ENCODE data around the gene NSD2.

Gene NSD2

DNA sequence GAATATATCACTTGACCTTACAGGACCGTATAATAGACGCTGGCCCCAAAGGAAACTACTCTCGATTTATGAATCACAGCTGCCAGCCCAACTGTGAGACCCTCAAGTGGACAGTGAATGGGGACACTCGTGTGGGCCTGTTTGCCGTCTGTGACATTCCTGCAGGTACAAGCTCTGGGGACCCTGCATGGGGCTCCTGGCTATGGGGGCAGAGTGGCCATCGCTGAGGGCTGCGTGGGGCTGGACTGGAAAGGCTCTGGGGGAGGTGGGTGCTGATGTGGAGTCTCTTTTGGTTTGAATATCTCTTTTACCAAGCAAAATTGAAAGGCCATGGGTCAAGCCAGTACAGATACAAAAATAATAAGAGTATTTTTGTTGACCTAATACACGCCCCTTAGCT is 103.6 kb downstream of the NSD2 start:
- no peak for DNase-seq

DNA sequence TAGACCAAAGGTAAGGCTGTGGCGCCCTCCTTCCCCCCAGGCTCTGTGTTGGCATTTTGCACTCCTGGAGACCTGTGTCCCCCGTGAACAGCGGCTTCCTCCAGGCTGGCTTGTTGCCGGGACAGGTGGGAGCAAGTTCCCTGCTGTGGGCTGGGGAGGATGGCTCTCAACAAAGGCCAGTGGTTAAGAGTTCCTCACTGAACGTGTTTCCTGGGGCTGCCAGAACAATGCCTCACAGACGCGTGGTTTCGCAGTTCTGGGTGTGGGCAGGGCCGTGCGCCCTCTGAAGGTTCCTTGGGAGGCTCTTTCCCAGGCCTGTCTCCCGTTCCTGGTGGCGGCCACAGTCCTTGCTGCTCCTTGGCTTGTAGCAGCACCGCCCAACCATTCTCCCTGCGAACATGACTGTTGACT is 104.2 kb downstream of the NSD2 start:
- no peak for DNase-seq

DNA sequence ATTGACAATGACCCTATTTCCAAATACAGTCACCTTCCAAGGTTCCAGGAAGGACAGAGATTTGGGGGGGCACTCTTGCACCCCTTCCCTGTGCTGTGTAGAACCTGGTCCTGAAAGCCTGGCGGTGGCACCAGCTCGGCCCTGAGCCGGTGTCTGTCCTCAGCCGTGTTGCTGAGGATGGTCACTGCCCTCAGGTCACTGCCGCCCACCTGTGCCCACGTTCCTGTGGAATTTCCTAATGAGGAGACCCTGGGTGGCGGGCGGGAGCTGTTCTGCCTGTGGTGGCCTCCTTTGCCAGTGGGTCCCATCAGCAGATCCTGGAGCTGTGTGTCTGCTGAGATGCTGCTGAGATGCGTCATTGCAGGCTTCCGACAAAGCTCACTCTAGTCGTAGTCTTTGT is 104.7 kb downstream of the NSD2 start:
- DNase-seq = no peak

DNA sequence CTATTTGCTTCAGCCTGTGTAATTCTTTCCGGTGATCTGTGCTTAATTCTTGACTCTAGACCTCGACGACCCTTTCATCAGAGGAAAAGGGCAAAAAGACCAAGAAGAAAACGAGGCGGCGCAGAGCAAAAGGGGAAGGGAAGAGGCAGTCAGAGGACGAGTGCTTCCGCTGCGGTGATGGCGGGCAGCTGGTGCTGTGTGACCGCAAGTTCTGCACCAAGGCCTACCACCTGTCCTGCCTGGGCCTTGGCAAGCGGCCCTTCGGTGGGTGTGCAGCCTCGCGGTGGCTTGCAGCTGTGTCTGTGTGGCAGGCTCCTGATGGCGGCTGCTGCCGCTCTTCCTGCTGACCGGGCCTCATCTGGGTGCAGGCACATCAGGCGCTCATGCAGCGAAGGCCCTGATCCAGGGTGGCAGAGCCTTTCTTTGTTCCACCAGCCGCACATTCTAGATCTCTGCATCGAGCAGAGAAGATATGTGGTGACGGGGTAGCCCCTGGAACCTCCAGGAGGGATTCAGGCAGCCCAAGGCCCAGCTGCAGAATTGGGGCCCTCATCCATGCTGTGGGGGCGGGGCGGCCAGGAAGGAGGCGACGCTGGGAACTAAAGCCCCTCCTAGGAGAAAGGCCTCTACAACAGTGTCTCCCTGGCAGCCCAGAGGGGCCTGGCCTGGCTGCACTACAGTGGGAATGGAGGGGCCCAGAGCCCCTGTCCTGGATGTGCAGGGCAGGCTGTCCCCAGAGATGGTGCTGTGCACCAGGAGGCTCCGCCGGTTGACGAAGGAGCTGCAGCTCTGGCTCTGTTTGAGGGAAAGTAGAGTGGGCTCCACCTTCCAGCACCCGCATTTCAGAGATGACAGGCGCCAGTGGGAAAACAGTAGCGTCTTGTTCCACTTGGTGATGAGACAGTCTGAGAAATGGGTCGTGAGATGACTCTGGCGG is 105.5 kb downstream of the NSD2 start:
- no peak for DNase-seq

DNA sequence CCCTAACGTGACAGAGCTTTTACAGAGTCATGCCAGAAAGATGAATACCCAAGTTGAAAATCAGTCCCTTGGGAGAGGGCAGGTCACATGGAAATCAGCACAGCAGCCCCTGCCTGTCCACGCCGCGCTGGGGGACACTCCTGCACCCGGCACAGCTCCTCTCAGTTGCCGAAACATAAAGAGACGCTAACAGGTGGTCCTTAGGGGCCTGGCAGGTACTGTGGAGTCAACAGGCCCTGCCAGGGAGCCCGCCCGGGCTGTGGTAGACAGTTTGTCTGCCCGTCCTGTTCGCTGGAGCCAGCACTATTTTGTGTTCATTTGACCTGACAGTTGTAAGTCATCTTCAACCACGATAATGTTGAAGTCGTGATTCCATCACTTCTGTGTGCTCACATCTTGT is 107.0 kb downstream of the NSD2 start:
- no peak for DNase-seq

DNA sequence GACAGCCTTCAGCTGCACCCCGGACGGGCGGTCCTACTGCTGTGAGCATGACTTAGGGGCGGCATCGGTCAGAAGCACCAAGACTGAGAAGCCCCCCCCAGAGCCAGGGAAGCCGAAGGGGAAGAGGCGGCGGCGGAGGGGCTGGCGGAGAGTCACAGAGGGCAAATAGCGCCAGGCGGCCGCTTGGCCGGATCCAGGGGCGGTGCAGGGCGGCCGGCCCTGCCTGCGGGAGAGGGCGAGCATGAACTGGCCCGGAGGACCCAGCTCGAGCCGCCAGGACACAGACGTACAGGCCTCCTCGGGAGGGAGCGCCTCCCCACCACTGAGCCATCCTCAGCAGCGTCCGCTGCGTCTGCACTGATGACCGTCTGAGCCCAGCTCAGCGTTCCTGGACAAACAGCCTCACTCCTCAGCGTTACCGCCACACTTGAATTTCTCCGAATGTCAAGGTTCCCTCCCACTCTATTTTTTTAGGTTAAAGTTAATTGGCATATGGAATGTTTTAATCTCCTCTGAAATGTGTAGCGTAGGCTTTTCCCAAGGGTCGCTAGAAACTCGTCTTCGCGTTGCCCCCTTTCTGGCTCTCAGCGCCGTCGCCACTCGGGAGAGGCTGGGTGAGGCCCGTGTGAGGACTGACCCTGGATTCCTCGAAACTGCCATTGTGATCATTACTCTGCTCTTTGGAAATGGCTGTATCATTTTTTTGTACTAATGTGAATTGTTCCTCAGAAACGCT is 107.7 kb downstream of the NSD2 start:
- no peak for DNase-seq

DNA sequence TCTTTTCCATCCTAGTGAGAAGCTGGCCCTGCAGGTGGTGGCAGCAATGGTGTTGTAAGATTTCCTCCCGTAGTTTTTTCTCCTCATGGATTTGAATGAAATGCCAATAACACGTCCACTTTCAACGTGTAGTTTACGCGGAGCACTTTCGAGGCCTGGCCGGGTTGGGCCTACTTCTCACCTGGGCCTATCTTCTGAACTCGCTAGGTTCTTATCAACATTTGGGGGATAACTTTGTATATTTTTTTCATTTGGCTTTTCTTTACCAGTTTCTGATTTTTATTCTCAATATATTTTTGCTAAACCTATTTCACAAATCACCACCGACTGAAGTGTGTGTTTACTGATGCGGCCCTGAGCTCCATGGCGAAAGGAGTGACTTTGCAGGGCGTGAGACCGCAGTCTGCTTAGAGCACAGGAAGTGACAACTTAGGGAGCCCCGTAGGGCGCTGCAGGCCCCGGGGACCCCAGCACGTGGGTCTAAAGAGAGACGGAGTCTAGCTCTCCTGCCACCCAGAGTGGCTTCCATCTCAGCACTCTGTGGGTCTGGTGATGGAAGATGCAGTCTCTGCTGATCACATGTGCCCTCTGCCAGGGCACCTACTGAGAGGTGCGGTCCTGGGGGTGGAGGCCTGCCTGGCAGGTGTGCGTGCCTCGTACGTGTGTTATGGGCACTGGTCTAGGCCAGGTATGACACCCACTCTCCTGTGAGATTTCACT is 108.4 kb downstream of the NSD2 start:
- no peak for DNase-seq

DNA sequence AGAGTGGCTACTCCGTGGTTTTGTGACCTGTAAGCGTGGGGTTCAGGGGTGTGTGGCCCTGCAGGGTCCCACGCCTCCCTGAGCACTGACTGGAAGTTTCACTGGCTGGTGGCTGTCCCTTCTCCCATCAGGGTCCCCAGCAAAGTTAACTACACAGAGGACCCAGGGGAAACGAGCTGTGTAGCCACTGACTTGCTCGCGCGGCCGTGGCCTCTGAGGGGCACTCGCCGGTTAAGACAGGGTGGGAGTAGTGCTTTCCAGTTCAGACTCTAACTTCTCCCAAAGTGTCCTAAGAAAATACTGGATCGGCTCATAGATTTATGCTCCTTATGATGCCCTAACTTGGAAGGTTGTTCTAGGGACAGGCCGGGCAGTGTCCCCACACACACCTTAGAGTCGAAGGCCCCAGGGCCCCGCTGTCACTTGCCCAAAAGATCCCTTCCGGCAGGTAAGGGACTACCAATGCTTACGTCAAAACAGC is 109.4 kb downstream of the NSD2 start:
- no peak for DNase-seq

DNA sequence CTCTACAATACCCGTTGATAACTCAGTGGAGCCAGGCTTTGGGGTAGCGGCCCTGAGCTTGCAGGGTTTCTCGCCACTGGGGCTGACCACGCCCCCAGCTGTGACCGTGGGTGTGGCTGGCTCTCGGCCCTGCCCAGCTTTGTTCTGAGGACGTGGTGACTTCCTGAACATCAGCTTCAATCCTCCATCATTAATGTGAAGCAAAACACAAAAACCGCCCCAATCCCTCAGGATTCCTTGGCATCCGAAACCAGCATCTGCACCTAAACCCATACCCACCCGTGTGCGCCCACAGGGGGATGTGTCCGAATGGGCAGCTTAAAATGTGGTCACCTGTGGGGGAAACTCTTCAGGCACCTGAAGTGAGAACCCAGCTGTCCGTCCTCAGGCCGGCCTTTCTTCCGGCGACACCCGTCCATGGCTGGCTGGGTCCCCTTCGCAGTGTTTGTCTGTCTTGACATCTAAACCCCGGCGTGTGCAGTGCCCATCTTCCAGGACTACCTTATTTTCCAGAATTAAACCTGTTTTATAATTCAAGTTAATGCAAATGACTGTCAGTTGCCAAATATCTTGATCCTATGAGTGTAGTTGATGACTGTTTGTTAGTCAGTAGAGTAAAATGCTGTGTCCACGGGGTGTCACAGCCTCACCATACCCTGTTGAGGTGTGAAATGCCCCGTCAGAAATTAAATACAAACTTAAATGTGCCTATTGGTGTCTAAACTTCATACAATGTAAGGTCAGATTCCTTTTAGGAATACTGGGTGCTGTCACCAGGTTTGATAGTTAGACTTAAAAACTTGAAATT is 110.3 kb downstream of the NSD2 start:
- no peak for DNase-seq

DNA sequence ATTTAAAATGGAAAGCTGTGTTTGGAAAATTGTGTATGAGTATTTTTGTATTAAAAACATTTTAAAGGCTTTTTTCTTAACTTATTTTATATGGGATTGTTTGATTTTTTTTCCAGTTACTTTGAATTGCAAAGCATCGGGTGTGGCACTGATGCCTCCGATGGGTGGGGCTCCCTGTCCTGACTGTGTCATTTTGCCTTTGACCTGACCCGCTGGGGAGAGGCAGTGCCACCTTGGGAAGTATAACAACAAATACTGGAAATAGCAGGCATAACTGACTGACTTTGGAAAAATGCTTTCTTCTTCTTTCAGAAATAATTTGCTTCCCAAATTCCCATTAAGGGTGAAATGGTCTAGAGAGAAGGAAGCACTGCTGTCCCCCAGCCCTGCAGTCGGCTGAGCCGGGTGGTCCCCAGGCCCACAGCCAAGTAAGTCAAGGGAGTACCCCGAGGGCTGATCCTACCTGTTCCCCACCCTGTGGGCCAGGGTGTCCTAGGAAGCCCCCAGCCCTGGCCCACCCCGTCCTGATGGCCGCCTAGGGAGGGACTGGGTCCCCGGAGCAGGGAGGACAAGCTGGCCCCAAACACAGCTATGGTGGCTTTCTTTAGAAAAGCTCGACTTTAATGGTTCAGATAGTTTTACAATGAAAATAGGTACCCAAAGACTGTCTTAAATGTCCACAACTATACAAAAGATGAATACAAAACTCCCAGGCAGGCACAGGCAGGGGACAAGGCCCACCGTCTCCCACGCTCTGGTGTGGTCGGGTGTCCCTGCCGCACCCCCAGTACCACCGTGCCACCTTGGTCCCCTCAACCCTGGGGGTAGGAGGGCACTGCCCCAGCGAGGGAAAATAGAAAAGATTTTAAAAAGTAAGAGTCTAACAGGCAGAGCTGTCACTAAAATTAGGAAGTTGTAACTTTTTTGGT is 111.2 kb downstream of the NSD2 start:
- DNase-seq = no peak

DNA sequence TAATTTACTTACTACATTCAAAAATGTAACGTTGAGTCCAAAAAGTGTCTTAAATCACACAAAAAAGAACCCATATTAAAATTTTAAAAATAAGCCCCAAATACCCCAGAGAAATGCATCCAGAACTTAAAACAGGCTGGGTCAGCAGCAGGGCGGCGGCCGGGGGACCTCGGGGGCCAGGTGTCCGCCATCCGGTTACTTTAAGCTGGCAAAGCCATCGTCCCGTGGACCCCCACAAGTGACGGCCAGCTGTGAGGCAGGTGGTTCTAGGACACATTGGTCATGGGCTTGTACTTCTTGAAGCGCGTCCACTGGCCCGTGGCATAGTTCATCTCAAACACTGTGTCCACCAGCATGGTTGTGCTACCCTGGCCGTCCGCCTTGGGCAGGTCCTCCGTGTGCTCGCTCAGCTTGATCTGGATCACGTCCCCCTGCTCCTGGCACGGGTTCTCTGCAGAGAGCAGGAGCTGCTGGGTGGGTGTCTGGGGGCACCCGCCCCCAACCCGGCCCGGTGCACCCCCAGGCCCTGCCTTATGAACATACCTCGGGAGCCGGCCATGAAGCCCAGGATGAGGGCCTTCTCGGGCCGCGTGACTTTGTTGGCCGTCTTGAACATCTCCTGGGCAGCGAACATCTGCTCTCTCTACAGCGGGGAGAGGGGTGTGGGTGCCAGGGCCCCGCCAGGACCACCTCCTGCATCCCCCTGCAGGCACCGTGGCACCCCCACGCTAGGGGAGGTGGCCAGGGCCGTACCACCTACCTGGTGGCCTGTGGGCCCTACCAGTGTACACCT is 112.1 kb downstream of the NSD2 start:
- no peak for DNase-seq

DNA sequence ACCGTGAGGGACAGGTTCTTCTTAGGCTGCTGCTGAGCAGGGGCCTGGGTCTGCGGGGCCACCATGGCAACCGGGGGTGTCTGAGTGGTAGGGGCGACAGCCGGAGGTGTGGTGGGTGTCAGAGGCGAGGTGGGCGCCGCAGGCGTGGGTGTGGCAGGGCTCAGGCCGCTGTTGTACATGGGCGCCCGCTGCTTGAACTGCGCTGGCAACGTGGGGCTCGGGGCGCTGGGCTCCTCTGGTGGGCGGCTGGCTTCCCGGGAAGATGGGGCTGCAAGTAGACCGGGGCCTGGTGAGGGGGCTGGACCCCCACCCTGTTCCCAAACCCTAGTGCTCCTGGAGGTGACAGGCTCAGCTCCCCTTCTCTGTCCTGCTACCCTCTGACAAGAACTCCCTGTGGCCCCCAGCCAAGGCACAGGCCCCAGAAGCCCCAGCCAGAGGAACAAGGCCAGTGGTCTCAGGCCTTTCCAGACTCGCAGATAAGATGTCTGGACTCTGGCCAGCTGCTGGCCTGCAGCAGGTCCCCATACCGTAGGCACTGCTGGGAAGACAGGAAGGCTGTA is 112.7 kb downstream of the NSD2 start:
- no peak for DNase-seq

DNA sequence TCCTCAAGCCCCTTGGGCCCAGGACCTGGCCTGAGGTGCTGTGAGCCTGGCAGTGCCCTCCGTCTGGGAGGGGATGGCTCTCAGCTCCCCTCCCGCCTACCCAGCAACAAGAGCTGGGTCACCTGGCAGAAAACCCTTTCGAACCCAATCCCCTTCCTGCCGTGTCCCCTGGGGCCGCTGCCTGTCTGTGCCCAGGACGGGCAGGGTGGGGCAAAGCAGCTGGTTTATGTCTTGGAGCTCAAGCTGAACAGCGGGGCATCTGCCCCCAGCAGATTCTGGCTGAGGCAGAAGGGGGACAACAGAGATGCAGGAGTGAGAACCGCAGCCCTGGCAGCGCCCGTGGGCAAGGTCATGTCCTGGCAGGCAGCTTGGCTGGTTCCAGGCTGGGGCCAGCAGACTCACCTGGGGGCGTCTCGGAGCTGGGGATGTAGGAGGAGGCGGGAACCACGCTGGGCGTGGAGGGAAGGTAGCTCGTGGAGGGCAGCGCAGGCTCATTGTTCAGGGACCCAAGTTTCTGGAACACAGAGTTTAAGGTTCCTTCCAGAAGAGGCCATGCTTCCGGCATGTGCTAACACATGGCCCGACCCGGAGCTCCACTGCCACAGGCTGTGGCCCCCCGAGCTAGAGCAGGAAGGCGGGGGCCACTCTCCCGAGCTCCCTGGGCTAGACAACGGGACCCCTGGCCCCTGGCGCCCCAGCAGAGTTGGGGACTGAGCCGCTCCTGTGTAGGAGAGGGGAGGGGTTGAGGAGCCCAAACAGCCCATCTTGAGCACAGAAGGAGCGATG is 113.4 kb downstream of the NSD2 start:
- no peak for DNase-seq

DNA sequence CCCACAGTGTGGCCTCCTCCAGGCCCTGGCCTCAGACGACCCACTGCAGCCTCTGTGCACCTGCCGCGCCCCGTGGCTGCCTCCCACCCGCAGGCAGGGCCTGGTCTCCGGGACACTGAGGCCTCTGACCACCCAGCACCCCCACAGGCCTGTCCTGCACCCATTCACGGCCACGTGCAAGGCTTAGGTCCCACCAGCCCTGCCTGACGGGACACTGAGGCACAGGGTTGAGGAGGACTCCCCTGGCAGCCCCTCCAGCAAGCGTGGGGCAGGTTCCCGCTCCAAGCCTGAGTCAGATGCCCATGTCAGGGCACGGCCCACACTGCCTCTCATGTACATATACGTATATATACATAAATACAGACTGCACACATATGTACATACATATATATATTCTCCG is 114.1 kb downstream of the NSD2 start:
- DNase-seq = no peak

DNA sequence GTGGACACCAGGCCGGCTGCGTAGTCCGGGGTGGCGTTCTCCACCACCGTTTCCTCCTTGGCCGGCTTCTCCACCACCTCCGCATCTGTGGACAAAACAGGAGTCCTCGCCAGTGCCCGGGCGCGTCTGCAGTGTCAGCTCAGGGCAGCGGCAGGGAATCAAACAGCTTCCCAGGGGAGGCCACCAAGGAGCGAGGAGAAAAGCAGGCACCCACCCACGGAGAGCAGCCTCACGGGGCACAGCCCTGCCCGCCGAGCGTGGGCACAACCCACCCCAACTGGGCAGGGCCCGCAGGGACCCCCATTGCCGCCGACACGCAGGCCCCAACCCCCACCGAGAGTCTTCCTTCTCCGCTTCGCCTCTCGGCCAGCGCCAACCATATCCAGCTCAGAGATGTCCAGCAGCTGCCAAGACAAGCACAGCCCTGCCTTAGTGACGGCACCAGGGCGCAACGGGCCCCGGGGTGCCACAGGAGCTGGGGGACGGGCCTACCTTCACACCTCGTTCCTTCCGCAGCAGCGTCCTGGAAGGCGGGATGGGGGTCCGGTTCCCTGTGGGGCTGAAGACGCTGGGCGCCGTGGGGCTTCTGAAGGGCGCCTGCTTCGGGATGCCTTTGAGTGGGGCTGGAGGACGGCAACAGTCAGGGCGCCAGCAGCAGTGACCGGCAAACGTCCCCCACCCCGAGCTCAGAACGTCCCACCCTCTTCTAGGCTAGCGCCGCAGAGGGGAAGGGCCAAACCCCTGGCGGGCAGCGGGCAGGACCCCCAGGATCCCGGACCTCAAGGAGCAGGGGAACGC is 114.8 kb downstream of the NSD2 start:
- DNase-seq = no peak

DNA sequence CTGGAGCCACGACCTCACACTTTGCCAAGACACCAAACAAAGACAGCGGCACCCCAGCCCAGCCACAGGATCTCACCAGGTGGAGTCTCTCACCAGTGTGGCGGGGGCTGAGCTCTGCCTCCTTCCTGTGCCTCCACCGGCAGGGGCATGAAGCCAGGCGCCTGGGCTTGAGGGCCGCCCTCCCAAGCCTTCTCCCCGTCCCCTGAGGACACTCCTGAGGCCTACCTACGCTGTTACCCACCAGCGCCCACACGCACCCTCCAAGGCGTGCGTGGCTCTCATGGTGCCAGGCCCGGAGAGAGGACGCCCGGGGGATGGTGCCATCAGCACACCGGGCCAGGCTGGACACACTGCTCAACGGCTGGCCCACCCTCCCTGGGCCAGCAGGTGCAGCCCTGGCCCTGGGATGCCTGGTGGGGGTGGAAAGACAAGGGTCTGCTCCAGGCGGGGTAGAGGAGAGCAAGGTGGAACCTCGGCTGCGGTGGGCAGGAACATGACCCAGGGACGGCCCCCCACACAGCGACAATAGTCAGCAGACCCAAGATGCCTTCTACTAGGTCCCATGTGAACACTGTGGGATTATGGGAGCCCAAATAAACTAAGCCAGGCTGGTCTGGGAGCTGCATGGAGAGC is 115.5 kb downstream of the NSD2 start:
- no peak for DNase-seq

DNA sequence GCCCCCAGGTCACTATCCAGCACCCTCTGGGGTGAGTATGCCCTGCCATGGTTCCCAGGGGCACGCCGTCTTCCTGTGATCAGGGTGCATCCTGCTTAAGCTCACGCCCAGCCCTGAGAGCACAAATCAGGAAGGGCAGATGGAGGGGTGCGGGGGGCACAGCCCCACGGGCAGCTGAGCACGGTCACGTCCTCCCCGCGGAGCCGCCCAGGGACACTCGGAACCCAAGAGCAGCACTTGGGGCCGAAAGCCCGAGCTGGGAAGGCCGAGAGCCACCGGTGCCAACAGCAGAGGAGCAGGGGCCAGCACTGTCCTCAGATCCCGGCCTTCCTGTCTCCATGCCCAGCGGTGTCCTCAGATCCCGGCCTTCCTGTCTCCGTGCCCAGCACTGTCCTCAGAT is 116.1 kb downstream of the NSD2 start:
- no peak for DNase-seq

DNA sequence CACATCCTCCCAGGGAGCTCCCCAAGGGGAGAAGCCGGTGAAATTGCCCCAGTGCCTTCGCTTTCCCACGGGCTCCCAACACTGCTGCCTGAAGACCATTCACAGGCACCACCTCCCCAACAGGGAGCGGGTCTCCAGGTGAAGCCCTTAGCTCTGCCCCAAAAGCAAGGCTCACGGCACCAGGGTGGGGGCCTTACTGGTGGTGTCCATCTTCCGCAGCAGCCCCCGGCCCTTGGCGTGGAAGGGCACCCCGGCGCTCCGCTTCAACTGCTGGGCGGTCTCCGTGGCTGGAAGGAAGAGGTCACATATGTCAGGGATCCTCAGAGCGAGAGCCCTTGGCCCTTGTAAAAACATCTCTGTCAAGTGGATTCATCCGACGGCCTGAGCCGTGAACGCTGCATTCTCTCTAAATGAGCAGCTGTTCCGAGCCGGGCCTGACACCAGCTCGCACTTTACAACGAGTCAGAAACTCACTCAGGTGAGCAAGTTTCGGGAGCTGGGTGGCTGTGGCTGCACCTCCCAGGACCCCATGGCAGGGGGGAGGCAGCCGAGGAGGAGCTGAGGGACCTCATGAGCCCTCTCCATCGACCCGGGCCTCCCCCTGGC is 116.6 kb downstream of the NSD2 start:
- DNase-seq = no peak
